GM19452 (cell line): ENCODE data around the gene ZCCHC3.
"Not testable (repeated sequence)": the region's sequence is repeated elsewhere in the genome, so short reads cannot be mapped to it uniquely, and the experiment has no call there.

ENCODE experiments used
- ATAC-seq: cut with Tn5 transposase; IDR thresholded peaks from one replicate; pipeline ENCODE4 v1.9.1; 2021; ENCODE audit not compliant: unreplicated experiment

ZCCHC3 gene

GRCh38 chr20:311609-312008, 14.2 kb downstream of the ZCCHC3 start:
- no peak for ATAC-seq

DNA sequence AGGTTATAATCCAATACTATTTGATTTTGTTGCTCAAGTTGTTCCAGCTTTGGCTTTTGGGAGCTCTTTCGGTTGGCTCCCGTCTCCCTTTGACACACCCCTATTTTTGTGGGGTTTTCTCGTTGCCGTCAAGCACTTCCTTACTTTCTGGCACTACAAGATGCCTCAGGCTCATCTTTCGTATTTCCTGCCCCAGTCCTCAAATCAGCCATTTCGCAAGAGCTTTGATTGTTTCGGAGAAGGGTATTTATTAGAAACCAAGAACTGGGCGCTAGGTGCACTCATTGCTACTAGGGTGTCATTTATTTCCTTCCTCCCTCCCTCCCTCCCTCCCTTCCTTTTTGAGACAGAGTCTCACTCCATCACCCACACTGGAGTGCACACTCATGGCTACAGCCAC, 14.7 kb downstream of the ZCCHC3 start:
- ATAC-seq: no peak

DNA sequence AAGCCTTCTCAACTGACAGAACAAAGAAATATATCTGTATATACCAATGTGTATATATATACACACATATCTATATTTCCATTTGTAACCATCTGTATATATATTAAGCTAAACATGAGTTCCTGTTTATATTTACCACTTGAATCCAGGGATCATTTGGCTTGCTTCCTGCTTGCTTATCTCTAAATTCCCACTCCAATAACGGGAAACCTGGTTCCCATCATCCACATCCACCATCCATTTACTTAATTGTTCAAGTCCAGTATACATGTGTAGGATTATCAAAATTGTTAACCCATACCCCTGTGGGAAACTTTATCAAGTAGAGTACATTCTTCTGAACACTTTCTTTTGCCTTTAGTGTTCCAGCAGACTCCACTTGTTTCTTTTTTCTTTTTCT, 15.5 kb downstream of the ZCCHC3 start:
- ATAC-seq: no peak

GRCh38 chr20:313402-313801, 16.0 kb downstream of the ZCCHC3 start:
- no peak for ATAC-seq

DNA sequence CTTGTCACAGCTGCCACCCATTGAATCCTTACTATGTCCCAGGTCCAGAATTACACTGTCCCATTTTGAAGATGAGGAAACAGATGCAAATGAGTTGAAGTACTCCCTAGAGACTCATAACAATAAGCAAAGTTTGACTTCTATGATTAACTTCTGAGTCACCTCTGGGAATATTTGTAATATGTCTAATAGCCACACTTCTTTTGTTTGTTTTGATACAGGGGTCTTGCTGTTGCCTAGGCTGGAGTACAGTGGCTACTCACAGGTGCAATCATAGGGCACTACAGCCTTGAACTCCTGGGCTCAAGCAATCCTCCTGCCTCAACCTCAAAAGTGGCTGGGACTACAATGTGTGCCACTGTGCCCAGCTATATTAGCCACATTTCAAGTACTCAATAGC, 16.6 kb downstream of the ZCCHC3 start:
- ATAC-seq: no peak

DNA sequence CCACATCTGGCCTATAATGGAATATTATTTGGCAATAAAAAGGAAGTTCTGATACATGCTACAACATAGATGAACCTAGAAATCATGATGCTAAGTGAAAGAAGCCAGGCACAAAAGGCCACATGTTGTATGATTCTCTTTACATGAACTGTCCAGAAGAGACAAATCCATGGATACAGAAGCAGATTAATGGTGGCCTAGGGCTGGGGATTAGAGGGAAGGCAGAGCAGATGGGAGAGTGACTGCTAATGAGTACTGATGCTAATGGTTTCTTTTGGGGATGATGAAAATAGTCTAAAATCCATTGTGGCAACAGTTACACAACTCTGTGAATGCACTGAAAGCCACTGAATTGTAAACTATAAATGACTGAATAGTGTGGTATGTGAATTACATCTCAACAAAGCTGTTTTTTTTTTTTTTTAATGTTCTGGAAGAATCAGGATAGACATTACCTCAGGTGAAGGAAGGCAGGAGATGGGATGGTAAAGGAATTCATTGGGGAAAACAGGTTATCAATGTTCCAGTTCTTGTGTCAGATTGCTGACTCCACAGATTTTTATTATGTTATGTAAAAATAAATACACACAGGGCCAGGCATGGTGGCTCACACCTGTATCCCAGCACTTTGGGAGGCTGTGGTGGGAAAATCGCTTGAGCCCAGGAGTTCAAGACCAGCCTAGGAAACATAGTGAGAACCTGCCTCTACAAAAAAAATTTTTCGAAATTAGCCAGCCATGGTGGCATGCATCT, 19.1 kb downstream of the ZCCHC3 start:
- ATAC-seq: no peak

GRCh38 chr20:324177-325044, 27.0 kb downstream of the ZCCHC3 start:
- ATAC-seq: peak; percentile 60

DNA sequence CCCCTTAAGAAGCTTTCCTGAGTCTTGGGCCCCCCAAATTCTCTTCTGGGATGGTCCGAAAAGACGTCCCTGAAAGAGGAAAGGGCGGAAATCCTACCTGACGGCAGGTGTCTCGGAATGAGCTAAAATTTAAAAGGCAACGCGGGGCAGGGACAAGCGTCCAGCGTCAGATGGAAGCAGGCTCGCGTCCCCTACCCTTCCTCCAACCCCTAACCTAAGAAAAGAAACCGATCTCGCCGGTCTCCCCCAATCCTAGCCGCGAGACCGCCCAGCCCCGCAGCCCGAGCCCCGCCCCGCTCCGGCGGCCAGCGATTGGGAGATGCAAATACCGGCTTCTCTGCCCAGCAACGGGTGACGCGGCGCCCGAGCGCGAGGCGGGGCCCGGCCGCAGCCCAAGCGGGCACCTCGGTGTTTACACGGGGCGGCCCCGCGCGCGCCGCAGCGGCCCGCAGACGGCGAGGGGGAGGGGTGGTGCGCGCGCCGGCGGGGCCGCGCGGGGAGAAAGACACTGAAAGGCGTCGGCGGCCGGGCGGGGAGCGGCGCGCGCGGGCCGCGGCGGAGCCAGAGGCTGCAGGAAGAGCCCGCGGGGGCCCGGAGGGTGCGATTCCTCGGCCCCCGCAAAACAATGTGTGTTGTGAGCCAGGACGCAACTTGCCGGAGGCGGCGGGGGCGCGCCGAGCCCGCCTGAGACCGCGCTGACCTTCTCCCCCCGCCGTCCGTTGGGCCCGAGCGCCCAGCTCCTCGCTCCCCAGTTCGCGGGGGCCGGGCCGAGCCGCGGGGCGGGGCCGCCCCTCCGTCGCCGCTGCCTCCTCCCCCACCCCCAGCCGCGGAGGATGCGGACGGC, 27.9 kb downstream of the ZCCHC3 start, which contains the start of gene SOX12:
SOX12 (plus strand) TSS at position 508 of the 844 bp plus-strand sequence. CDS start 373 bp downstream, outside the sequence.
- peak; percentile 79 for ATAC-seq

DNA sequence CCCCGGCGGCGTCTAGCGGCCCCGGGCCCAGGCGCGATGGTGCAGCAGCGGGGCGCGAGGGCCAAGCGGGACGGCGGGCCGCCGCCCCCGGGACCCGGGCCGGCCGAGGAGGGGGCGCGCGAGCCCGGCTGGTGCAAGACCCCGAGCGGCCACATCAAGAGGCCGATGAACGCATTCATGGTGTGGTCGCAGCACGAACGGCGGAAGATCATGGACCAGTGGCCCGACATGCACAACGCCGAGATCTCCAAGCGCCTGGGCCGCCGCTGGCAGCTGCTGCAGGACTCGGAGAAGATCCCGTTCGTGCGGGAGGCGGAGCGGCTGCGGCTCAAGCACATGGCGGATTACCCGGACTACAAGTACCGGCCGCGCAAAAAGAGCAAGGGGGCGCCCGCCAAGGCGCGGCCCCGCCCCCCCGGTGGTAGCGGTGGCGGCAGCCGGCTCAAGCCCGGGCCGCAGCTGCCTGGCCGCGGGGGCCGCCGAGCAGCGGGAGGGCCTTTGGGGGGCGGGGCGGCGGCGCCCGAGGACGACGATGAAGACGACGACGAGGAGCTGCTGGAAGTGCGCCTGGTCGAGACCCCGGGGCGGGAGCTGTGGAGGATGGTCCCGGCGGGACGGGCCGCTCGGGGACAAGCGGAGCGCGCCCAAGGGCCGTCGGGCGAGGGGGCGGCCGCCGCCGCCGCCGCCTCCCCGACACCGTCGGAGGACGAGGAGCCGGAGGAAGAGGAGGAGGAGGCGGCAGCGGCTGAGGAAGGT, 28.7 kb downstream of the ZCCHC3 start:
- ATAC-seq: no peak

DNA sequence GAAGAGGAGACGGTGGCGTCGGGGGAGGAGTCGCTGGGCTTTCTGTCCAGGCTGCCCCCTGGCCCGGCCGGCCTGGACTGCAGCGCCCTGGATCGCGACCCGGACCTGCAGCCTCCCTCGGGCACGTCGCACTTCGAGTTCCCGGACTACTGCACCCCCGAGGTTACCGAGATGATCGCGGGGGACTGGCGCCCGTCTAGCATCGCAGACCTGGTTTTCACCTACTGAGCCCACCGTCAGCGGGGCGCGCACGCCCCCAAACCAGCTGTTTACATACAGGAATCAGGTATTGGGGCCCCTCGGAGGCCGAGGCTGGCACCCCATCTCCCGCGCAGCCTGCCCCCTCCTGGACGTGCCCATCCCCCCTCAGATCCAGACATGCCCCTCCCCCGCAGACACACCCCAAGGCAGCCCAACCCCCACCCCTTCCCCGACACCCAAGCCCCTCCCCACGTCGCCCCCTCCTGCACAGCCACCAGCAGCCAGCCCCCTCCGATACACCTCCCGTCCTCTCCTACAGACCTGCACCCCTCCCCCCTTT, 29.3 kb downstream of the ZCCHC3 start:
- ATAC-seq: no peak

GRCh38 chr20:327186-328026, 30.0 kb downstream of the ZCCHC3 start:
- no peak for ATAC-seq

GRCh38 chr20:328027-328974, 30.9 kb downstream of the ZCCHC3 start:
- ATAC-seq: no peak

- no peak for ATAC-seq
Measured at GRCh38 chr20:328975-329695, 31.8 kb downstream of the ZCCHC3 start.

GRCh38 chr20:329851-330232, 32.5 kb downstream of the ZCCHC3 start:
- no peak for ATAC-seq

DNA sequence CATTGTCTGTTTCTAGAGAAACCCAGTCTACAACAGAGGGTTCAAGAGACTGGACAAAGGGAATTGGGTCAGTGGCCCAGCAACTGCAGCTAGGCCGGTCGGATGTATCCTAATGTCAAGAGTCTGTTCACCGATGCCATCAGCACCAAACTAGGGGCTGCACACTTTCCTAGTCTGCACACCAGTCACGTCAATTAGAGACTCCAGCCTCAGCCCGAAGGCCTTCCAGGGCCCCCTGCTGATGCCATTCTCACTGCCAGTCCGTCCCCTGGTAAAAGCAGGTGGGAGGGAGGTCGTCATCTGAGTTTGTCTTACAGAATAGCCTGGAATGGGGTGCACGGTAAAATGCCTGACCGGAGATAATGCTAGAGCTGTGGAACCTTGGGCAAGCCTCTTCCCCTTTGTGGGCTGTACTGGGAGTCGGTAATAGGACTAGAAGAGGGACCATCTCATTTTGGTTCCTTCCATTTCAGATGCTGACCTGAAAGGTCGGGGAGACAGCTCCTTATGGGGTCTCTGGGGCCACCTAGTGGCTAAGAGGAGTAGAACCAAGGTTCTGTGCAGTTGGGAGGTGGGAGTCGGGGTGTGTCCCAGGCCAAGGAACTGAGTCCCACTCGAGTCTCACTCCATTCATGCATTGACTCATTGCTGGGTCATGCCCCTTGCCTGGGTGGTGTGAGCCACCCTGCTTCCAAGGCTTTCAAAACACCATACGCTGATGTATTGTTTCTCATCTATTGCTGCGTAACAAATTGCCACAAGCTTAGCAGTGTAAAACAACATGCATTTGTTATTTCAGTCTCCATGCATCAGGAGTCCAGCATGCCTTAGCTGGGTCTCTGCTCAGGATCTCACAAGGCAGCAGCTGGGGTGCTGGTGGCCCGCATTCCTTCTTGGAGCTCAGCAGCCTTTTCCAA, 33.1 kb downstream of the ZCCHC3 start:
- no peak for ATAC-seq

DNA sequence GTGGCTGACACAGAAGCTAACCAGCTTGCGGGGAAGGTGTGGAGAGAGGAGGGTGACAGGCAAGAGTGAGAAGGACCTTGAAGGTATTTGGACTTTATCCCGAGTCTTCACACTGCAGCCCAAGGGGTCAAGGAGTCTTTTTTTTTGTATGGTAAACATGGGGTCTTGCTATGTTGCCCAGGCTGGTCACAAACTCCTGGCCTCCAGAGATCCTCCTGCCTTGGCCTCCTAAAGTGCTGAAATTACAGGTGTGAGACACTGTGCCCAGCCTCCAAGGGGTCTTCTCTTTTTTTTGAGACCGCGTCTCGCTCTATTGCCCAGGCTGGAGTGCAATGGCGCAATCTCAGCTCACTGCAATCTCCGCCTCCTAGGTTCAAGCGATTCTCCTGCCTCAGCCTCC, 37.2 kb downstream of the ZCCHC3 start:
- no peak for ATAC-seq

GRCh38 chr20:336040-336439, 38.7 kb downstream of the ZCCHC3 start:
- not testable (repeated sequence) for ATAC-seq
